HG03575 (cell line): ENCODE results near the gene CSAD.

Source experiments
- ATAC-seq: cut with Tn5 transposase; IDR thresholded peaks from one replicate; pipeline ENCODE4 v1.9.1; 2021; ENCODE audit not compliant: unreplicated experiment, insufficient number of reproducible peaks, low FRiP score; ENCODE audit errors: extremely low read depth

CSAD gene

GRCh38 chr12:53161119-53161911 lies 19.4 kb downstream of the CSAD start:
- ATAC-seq, result no peak

- ATAC-seq, result no peak
Observed at GRCh38 chr12:53160673-53161072, 20.1 kb downstream of the CSAD start.

GRCh38 chr12:53160000-53160399 lies 20.7 kb downstream of the CSAD start:
- no peak for ATAC-seq

GRCh38 chr12:53159195-53159839 lies 21.4 kb downstream of the CSAD start:
- ATAC-seq, result no peak

- no peak for ATAC-seq
Observed at GRCh38 chr12:53152390-53152789, 28.3 kb downstream of the CSAD start.

GRCh38 chr12:53151039-53151438 lies 29.7 kb downstream of the CSAD start:
- ATAC-seq, result no peak

GRCh38 chr12:53147653-53148052 lies 33.1 kb downstream of the CSAD start:
- ATAC-seq, result no peak

- no peak for ATAC-seq
Observed at GRCh38 chr12:53147181-53147580, 33.5 kb downstream of the CSAD start.

GRCh38 chr12:53145383-53146260 lies 35.1 kb downstream of the CSAD start:
- no peak for ATAC-seq

- no peak for ATAC-seq
Observed at GRCh38 chr12:53143355-53143754, 37.4 kb downstream of the CSAD start.

- no peak for ATAC-seq
Observed at GRCh38 chr12:53133722-53134121, 47.0 kb downstream of the CSAD start.

GRCh38 chr12:53131844-53132243 lies 48.9 kb downstream of the CSAD start:
- no peak for ATAC-seq

- no peak for ATAC-seq
Observed at GRCh38 chr12:53128780-53129569, 51.8 kb downstream of the CSAD start.

GRCh38 chr12:53127169-53127568 lies 53.6 kb downstream of the CSAD start:
- ATAC-seq, result no peak

- no peak for ATAC-seq
Observed at GRCh38 chr12:53124352-53124723, 56.4 kb downstream of the CSAD start.

GRCh38 chr12:53123578-53124351 lies 57.0 kb downstream of the CSAD start:
- ATAC-seq, result no peak

- no peak for ATAC-seq
Observed at GRCh38 chr12:53122961-53123468, 57.7 kb downstream of the CSAD start.
